ENCODE results near the gene STEAP1B.

Gene STEAP1B

DNA sequence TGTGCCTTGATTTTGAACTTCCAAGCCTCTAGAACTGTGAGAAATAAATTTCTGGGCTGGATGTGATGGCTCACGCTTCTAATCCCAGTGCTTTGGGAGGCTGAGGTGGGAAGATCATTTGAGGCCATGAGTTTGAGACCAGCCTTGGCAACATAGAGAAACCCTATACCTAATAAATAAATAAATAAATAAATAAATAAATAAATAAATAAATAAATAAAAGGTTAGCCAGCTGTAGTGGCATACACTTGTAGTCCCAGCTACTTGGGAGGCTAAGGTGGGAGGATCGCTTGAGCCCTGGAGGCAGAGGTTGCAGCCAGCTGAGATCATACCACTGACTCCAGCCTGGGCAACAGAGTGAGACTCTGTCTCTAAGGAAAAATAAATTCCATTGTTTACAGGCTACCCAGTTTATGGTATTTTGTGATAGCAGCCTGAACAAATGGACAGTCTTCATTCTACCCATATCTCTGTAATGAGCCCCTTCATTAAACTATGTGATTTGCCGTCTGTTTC, 67.7 kb downstream of the STEAP1B start:
- no peak for DNase-seq (ENCODE audit: low read depth, low spot score)

DNA sequence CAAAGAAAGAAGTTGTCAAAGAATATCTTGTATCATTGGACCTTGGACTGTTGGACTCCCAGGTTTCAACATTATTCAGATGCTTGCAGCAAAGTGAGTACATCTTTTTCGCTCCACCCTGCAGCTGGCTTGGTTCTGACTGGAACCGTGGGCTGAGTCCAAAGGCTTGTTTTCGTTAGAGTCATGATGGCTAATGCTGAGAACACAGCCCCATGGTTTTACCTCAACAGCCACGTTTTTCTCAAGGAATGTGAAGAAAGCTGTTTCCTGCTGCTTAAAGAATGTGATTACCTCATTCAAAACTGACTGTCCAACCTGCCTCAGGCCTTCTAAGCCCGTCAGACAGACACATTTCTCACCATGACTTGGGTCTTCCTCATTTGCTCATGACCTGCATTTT, 69.5 kb downstream of the STEAP1B start:
- no peak for DNase-seq (ENCODE audit: low read depth, low spot score)

DNA sequence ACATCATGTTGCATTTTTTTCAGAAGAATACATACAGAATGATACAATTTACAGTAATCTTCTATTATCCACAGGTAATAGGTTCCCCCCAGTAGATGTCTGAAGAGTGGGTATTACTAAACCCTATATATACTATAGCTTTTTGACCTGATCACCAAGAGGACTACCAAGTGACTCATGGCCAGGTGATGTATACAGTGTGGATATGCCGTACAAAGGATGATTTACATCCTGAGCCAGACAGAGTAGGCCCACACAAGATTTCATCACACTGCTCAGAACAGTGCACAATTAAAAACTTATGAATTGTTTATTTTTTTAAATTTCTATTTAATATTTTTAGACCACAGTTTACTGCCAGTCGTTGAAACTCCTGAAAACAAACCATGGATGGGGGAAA, 70.6 kb downstream of the STEAP1B start:
- DNase-seq (ENCODE audit: low read depth, low spot score): no peak

DNA sequence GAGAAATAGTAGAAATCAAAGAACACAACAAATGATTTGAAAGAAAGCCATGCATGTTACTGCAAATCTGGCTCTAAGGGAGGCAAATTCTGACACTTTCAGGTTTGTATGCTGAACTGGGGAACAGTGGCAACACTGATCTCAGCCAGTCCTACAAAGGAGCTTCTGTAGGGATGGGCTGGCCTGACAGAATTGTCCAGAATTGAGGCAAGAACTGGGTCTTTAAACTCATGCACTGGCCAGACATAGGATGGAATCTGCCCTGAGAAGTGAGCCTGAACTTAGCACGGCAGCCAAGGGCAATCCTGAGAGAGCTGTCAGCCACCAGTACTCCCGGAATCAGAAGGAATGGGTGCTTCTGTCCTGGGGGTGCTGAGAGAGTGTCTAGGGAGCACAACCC, 72.1 kb downstream of the STEAP1B start:
- DNase-seq (ENCODE audit: low read depth, low spot score): no peak

DNA sequence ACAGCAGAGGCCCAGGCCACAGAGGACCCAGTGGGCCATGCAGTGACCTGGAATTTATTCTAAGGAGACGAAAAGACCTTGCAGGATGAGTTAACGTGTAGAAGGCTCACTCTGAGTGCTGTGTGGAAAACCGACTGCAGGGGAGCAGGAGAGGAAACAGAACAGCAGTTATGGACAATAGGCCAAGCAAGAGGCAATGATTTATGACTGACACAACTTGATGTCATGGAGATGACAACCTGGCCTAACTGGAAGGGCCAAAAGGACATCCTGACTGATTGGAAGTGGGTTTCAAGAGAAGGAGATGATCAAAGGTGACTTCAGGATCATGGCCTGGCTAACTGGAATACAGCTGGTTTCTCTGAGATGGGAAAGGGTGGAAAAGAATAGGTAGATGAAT, 72.9 kb downstream of the STEAP1B start:
- no peak for DNase-seq (ENCODE audit: low read depth, low spot score)

DNA sequence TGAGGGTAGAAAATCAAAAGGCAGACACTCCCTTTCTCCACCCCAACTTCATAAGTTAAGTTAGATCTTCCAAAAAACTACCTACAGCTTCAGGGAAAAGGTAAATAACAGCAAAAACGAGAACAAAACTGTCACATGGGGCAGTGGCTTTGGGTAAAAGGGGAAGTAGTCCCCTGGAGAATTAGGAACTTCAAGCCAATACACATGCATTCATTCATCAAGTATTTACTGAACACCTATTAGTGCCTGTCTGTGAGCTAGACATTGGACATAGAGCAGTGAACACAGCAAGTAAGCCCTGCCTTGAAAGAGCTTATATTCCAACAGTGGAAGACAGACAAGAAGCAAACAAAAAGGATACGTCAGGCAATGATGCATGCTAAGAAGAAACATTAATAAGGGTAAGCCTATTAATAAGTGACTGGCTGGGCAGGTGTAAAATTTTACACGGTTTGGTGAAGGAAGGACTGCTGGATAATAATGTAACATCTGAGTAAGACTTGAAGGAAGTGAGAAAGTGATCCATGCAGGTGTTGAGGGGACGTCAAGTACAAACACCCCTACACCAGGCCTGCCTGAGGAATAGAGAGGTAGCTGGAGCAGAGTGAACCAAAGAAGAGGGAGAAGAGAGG, 73.4 kb downstream of the STEAP1B start:
- DNase-seq (ENCODE audit: low read depth, low spot score): no peak

DNA sequence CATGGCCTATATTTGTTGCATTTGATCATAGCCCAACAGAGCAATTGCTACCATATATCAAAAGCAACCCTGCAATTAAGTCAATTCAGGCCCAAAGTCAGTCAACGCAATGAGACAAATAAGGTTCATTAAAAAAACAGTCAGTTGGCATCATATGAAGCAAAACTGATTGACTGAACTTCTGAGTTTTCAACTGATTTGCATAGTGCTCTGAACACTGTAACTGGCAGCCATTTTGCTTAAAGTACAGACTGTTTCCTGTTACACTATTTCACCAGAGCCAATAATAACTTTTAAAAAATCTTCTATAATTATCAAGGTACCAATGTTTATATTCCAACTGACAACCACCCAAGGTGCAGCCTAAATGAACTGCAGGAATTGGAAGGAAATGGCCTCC, 74.6 kb downstream of the STEAP1B start:
- DNase-seq (ENCODE audit: low read depth, low spot score): no peak

DNA sequence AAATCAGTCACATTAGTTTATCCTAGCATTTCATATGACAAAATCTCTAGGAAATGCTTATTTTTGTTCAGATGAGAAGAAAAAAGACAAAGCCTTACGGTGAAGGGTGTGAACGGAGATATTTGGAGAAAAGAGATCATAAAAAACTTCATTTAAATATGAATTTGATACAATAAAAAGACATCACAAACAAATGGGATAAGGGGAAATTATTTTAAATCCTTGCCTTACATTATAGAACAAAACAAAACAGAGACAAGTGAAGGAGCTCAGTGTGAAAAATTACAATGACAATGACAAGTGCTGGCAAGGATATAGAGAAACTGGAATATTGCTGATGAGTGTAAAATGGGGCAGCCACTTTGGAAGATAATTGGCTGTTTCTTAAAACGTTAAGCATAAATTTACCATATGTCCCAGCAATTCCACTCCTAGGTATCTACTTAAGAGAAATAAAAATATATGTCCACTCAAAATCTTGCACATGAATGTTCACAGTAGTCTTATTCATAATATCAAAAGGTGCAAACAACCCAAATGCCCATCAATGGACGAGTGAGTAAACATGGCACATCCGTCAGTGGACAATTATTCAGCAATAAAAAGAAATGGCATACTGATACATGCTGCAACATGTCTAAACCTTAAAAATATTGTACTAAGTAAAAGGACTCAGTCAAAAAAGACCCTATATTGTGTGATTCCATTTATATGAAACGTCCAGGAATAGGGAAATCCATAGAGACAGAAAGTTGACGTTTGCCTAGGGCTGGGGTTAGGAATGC, 77.0 kb downstream of the STEAP1B start:
- DNase-seq (ENCODE audit: low read depth, low spot score): no peak

DNA sequence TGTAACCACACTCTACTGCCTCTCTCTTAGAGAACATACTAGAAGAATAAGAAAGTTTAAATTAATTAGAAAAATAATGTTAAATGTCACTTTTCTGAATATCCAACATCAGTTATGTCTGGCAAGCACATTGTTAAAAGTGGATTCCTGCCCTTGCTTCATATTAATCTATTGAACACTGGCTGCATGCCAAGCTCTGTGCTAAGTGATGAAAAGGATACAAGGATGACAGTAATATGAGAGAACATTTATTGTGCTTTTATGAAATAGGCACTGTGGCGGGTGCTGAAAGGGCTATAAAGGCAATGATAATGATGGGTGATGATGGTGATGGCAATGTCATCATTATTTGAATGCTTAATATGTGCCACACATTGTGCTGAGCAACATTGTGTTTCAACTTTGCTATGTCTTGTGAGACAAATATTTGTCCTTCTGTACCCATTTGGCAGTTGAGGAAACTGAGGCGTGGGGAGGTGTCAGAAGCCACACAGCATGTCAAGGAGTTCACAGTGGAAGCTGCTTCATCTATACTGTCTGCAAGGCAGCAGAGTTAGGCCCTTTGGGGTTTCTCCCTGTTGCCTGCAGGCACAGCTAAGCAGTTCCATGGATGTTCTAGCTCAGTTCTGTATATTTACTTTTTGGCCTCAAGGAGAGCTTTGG, 78.9 kb downstream of the STEAP1B start:
- DNase-seq (ENCODE audit: low read depth, low spot score): no peak

DNA sequence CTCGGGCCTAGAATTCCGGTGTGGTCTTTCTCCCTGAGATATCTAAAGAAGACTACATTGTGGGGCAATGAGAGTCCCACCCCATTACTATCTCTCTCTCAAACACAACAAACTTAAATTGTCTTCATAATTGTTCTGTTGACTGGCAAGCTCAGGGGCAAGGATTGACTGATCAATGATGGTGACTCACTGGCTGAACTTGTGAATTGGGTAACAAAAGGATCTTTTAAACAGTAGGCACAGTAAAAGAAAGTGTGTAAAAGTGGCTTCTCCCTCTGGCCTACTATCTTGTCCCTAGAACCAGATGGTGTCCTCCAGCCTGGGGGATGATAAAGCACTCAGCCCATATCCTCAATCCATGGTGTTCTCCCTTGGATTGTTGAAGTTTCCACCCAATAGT, 80.0 kb downstream of the STEAP1B start:
- DNase-seq (ENCODE audit: low read depth, low spot score): no peak

DNA sequence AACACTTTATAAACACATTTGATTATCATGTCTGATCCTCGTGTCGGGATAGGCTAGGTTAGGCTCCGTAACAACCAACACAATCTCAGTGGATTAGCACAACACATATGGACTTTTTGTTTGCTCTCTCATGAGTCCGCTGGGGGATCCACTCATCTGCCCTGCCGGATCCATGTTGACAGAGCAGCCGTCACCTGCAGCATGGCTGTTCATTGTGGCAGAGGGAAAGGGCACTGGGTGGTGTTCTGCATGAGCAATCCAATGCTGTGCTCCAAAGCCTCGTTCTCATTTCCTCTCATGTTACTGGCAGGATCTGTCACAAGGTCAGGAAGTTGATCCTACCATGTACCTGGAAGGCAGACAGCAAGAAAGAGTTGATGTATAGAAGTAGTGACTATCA, 80.5 kb downstream of the STEAP1B start:
- no peak for DNase-seq (ENCODE audit: low read depth, low spot score)

DNA sequence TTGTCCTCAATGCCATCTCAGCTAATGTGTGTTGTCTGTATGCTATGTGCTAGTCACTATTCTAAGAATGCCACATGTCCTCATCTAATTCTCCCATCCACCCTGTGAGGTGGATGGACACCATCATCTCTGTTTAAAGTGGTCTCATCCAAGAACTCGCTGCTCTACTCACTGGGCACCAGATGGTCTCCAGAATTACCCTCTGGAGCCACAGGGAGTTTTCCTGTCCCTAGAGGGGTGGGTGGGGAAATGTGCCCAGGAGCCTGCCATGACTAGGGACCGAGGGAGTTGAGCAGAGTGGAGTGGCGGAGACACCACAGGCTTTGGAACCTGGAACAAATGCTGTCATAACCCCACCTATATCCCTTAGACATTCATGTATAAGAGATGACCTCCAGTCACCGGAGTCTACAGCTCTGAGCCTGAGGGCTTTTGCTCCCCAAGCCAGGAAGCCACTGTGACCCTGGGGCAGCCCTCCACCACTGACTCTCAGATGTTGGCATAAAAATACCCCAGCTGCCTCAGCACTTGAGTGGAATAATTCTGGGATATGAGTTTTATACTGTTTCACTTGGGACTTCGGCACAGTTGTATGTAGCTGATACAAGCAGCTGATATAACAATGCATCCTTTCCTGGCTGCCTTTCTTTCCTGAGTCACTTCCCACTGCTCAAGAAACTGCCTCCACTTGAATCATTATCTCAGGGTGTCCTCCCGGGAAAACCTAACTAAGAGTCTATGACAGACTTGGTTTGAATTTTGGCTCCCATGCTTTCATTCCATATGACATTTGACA, 81.5 kb downstream of the STEAP1B start:
- DNase-seq (ENCODE audit: low read depth, low spot score): no peak

DNA sequence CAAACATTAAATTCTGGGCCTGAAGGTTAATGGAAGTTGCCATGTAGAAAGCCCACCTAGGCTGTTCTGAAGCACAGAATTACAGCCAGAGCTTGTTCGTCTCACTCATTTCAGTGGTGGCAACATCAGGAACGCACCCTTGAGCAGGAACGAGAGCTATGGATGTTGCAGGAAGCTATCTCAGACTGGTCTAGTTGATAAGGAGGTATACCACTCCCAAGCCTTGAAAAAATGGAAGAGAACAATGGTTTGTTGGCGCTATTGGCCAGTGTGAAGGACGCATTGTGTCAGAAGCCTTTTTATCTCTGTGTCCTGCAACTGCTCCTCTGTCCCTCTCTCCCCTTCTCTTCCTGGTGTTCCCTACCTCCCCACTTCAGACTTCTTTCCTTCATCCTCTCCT, 82.1 kb downstream of the STEAP1B start:
- no peak for DNase-seq (ENCODE audit: low read depth, low spot score)

DNA sequence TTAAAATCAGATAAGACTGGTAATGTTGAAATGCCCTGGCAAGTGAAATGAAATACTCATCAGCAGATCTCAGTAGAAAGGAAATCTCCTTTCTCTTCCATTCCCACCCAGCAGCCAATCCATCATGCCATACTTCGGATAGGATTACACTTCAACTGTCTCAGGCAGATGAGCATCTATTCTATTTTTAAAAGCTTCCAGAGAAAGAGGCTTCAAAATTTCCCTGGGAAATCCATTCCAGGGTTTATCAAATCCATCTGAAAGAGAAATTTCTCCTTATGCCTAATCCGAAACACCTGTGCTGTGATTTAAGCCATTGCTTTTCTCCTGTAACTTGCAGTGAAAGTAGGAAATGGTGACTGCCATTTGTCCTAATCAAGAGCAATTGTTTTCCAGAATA, 82.6 kb downstream of the STEAP1B start:
- DNase-seq (ENCODE audit: low read depth, low spot score): no peak

DNA sequence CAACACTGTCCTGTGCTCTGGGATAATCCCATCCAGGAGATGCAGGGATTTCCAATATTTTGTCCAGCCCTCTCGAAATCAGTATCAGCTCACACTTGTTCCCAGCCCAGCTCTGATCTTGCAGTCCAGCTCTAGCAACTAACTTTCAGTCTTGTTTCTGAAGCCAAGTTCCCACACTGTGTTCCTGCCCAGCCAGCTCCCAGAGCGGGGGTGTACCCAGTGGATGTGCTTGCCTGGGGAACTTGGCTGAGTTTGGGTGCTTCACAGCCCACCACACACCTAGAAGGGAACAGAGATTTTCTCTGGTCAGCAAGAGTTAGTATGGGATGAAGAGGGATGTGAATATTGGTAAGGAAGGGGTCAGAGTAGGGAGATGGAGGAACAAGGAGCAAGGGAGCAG, 85.6 kb downstream of the STEAP1B start:
- DNase-seq (ENCODE audit: low read depth, low spot score): no peak

DNA sequence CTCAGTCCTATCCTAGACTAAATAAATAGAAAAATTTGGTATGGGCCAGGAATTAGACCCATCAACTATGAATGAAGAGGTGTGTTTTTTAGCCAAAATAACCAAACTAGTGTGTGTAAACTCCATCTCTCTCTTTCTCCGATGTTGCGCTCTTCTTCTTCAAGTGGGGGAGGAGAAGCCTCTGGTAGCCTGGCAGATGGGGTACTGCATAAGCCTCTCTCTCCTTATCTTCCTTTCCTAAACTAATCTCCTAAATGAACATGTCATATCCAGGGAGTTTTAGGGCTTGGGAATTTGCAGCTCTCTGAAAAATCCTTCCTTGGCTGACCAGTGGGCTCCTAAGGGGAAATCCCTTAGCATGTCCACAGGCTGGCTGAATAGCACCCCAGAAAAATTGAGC, 86.8 kb downstream of the STEAP1B start:
- no peak for DNase-seq (ENCODE audit: low read depth, low spot score)

DNA sequence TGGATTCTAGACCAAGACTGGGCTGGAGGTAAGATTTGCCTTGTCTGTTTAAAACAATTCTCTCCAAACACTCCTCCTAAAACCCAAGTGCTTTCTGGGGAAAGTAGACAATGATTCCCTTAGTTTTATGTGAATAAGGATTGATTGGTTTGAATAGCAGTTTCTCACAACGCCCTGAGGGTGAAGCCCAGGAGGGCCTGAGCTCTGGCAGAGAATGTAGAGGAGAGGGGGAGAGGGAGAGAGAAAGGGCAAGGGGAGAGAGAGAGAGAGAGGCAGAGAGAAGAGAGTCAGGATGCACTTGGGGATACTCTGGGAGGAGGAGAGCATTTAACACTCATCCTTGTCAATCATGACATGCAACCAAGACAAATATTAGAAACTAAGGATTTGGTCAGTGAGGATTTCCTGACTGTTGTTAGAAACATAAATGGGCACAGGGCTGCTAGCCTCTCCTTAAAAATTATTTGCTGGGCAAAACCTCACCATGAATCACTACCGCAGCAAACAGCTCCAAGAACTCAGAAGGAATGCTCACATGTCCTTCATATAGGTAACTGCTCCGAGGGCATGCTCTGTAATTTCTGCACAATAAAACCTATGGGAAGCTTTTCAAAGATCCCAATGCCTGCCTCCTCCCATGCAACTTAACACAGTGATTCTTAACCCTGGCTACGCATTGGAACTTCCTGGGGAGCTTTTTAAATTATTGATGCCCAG, 87.9 kb downstream of the STEAP1B start:
- DNase-seq (ENCODE audit: low read depth, low spot score): no peak

DNA sequence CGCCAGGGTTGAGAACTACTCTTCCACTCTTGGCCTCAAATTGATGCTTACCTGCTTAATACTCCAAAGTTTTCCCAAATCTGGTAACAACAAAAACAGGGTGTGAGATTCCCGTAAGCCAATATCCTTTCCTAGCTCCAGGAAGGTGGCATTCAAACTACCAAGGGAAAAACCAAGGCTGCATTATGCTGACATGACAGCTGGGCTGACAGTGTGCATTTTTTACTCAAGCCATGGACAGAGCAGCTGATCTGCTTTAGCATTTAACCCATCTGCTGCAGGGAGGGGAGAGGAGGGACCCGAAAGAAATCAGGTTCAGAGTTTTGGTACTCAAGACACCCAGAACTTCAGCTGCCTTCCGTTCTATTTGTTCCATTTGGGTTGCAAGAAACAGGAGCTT, 93.3 kb downstream of the STEAP1B start:
- no peak for DNase-seq (ENCODE audit: low read depth, low spot score)

DNA sequence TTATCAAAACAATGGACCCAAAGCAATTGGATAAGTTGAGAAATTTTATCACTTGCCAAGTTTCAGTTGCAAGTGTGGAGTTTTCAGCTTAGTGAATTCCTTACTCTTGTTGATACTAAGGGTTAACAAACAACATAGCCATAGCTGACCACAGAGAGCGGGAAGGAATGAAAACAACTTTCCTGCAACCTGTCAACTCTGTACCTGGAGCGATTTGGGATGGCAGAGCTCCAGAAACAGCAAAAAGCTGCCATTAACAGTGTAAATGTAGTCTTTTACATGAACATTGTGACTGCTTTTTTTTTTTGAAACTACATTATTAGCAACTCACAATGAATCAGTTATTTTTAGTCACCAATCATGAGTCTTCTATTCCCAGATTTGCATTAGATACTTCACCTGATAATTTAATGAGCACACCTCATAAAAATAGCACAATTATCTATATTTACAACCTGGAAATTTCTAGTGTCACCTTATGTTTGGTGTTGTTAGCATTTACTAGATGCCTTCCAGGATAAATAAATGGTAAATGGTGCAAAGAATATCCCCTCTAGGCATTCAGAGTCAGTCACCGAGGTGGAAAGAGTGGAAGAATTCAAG, 95.5 kb downstream of the STEAP1B start:
- no peak for DNase-seq (ENCODE audit: low read depth, low spot score)

DNA sequence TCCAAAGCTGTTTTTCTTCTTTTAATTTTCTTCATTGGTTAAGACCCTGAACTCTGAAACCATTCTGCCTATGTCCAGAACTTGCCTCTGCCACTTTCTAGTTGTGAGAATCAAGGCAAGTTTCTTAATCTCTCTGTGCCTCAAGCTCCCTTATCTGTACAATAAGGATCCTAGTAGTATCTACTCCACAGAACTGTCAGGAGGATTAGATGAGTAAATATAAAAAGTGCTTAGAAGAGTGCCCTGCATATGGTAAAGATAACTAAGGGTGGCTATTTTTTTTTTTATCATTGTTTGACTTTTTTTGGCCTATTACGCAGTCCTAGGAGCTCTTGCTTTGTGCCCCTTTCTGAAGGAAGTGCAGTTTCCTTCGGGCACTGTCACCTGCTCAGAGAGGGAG, 96.6 kb downstream of the STEAP1B start:
- no peak for DNase-seq (ENCODE audit: low read depth, low spot score)

DNA sequence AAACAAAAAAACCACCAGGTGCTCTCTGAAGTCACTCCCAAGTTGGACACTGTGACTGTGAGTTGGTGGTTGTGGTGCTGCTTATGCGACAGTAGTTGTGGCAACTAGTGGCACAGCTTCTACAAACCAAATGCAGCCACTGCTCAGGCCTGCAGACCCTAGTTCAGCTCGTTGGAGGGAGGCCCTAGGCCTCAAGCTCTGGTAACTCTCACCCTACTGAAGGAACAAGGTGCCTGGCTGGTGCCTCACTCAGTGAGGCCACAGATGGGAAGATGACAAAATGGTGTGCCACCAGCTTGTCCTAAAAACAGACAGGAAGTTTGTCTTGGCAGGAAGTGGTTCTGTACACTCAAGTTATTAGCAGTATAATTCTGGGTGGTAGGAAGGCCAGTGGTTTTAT, 97.7 kb downstream of the STEAP1B start:
- no peak for DNase-seq (ENCODE audit: low read depth, low spot score)

Measured in iPS DF 19.7 (cell line).